ENCODE results near the gene AVPR1A. TPM values are rescaled to one million over a fixed set of nuclear protein-coding genes. Genes with fewer than 3 reads are reported as not detected.
"Not testable (repeated sequence)": the region's sequence is repeated elsewhere in the genome, so short reads cannot be mapped to it uniquely, and the experiment has no call there.

Gene AVPR1A
- total RNA-seq, result 32.4 TPM

GRCh38 chr12:63150713-63151622 lies at the start of gene AVPR1A:
TSS of gene AVPR1A (minus strand) at chr12:63151201. CDS start at chr12:63150836, 365 bp downstream.
- Histone ChIP-seq H3K4me1 (peaks cover 0 to 3% of the 10 kb centered on the region in 2 donors), H3K27ac (no peak within 1 kb of the TSS), H3K27me3 (peaks cover 4% of the 10 kb centered on the region), H3K9me3 (no peaks in the 10 kb centered on the region), H3K4me3 (peak within 1 kb of the TSS; percentile 63 to 64), H3K36me3 (no peaks in the 10 kb centered on the region)
- intact Hi-C loops (cut with DNase I), result no loop called here
- TF ChIP-seq CTCF (IDR thresholded peaks at IDR 0.05), result no peak
- peak in 1 of 2 donors; percentile 60 for DNase-seq (ENCODE audit: low spot score in 2 of 2)

GRCh38 chr12:63196168-63196567 lies 45.2 kb upstream of the AVPR1A start:
- Histone ChIP-seq H3K4me3 (no peak overlapping the region), H3K27me3 (no peaks in the 10 kb centered on the region), H3K4me1 (no peaks in the 10 kb centered on the region), H3K36me3 (no peaks in the 10 kb centered on the region), H3K9me3 (no peaks in the 10 kb centered on the region), H3K27ac (no peak overlapping the region)
- no peak for DNase-seq (ENCODE audit: low spot score in 2 of 2)
- intact Hi-C loops (cut with DNase I), result no loop called here
- TF ChIP-seq CTCF (IDR thresholded peaks at IDR 0.05), result no peak

GRCh38 chr12:63179224-63179623 lies 28.2 kb upstream of the AVPR1A start:
- H3K4me3 ChIP-seq, result no peak overlapping the region
- H3K27me3 ChIP-seq, result no peaks in the 10 kb centered on the region
- no peaks in the 10 kb centered on the region for H3K9me3 ChIP-seq
- no peaks in the 10 kb centered on the region for H3K36me3 ChIP-seq
- intact Hi-C loops (cut with DNase I), result no loop called here
- no peak for TF ChIP-seq CTCF (IDR thresholded peaks at IDR 0.05)
- H3K27ac ChIP-seq, result no peak overlapping the region
- no peak for DNase-seq (ENCODE audit: low spot score in 2 of 2)
- no peaks in the 10 kb centered on the region for H3K4me1 ChIP-seq

GRCh38 chr12:63170321-63170720 lies 19.3 kb upstream of the AVPR1A start:
- intact Hi-C loops (cut with DNase I), result no loop called here
- Histone ChIP-seq H3K27ac (no peak overlapping the region), H3K4me1 (no peaks in the 10 kb centered on the region), H3K36me3 (no peaks in the 10 kb centered on the region), H3K27me3 (no peaks in the 10 kb centered on the region), H3K4me3 (no peak overlapping the region), H3K9me3 (no peaks in the 10 kb centered on the region)
- no peak for DNase-seq (ENCODE audit: low spot score in 2 of 2)
- no peak for TF ChIP-seq CTCF (IDR thresholded peaks at IDR 0.05)

- H3K27me3 ChIP-seq; H3K4me3 ChIP-seq; H3K4me1 ChIP-seq; H3K9me3 ChIP-seq; intact Hi-C loops (cut with DNase I); H3K36me3 ChIP-seq; H3K27ac ChIP-seq; DNase-seq (ENCODE audit: low spot score in 2 of 2): not testable (repeated sequence)
Measured at GRCh38 chr12:63167741-63168140, 16.7 kb upstream of the AVPR1A start.

- Histone ChIP-seq H3K9me3 (no peaks in the 10 kb centered on the region), H3K27ac (no peak overlapping the region), H3K4me1 (no peaks in the 10 kb centered on the region), H3K27me3 (no peaks in the 10 kb centered on the region), H3K4me3 (no peak overlapping the region), H3K36me3 (no peaks in the 10 kb centered on the region)
- DNase-seq (ENCODE audit: low spot score in 2 of 2), result no peak
- intact Hi-C loops (cut with DNase I), result no loop called here
- TF ChIP-seq CTCF (IDR thresholded peaks at IDR 0.05), result no peak
Measured at GRCh38 chr12:63164911-63165310, 13.9 kb upstream of the AVPR1A start.

All from ascending aorta (tissue), 2 donors.